ENCODE measurements around the gene U2AF2. TPM values are rescaled to one million over a fixed set of nuclear protein-coding genes. Genes with fewer than 3 reads are reported as not detected.

The U2AF2 gene
- total RNA-seq, 1 donor from 2014 or later: 275 TPM

DNA sequence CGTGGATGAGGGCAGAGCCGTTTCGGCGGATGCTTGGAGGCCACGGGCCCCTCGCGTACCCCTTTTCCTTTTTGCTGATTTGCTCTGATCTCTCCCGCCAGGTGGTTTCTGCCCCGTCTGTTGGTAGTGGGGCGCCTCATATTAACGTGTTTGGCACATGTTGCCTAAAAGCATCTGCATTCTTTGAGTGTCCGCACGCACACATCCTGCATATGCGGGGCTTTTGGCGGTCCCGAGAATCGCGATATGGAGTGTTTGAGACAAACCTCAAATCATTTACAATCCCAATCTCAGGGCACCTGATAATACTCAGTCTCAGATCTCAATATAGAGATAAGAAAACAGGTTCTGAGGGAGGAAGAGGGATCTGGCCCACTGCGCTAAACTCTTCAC lies 809 bp downstream of the U2AF2 start:
- Mint-ChIP-seq H3K4me1 (ENCODE audit: low read depth) (peaks cover 24% of the 10 kb centered on the region), H3K4me3 (ENCODE audit: low read depth) (peak overlapping the region; percentile 90), H3K9me3 (ENCODE audit: low read depth) (no peaks in the 10 kb centered on the region), H3K27ac (peak overlapping the region; percentile 97), H3K27me3 (no peaks in the 10 kb centered on the region), H3K36me3 (ENCODE audit: insufficient read depth) (peaks cover 7% of the 10 kb centered on the region)
- TF ChIP-seq, protein P1, sequence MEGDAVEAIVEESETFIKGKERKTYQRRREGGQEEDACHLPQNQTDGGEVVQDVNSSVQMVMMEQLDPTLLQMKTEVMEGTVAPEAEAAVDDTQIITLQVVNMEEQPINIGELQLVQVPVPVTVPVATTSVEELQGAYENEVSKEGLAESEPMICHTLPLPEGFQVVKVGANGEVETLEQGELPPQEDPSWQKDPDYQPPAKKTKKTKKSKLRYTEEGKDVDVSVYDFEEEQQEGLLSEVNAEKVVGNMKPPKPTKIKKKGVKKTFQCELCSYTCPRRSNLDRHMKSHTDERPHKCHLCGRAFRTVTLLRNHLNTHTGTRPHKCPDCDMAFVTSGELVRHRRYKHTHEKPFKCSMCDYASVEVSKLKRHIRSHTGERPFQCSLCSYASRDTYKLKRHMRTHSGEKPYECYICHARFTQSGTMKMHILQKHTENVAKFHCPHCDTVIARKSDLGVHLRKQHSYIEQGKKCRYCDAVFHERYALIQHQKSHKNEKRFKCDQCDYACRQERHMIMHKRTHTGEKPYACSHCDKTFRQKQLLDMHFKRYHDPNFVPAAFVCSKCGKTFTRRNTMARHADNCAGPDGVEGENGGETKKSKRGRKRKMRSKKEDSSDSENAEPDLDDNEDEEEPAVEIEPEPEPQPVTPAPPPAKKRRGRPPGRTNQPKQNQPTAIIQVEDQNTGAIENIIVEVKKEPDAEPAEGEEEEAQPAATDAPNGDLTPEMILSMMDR (IDR thresholded peaks at IDR 0.05; ENCODE audit: unreplicated experiment): no peak
- DNase-seq (ENCODE audit: low spot score, unreplicated experiment): no peak

DNA sequence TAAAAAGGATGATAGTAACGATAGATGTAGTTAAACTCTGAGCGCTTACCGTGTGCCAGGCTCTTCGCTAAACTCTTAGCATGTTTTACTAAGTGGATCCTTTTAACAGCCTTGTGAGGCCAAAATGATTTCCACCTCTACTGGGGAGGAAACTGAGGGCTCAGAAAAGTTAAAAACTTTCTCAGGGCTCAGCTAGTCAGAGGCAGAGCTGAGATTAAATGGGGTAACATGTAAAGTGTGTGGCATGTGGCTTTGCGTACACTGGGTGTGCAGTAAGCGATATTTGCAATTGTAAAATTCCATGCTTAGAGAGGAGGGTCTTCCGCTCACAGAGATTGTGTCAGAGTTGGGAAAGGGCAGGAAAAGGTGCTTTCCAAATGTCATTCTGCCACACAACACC lies 1.7 kb downstream of the U2AF2 start:
- DNase-seq (ENCODE audit: low spot score, unreplicated experiment): no peak
- no peaks in the 10 kb centered on the region for H3K9me3 Mint-ChIP-seq (ENCODE audit: low read depth)
- peak overlapping the region; percentile 90 for H3K4me3 Mint-ChIP-seq (ENCODE audit: low read depth)
- peak overlapping the region; percentile 97 for H3K27ac Mint-ChIP-seq
- peaks cover 24% of the 10 kb centered on the region for H3K4me1 Mint-ChIP-seq (ENCODE audit: low read depth)
- H3K36me3 Mint-ChIP-seq (ENCODE audit: insufficient read depth): peaks cover 6% of the 10 kb centered on the region
- no peaks in the 10 kb centered on the region for H3K27me3 Mint-ChIP-seq
- TF ChIP-seq, protein P1 (IDR thresholded peaks at IDR 0.05; ENCODE audit: unreplicated experiment): no peak

DNA sequence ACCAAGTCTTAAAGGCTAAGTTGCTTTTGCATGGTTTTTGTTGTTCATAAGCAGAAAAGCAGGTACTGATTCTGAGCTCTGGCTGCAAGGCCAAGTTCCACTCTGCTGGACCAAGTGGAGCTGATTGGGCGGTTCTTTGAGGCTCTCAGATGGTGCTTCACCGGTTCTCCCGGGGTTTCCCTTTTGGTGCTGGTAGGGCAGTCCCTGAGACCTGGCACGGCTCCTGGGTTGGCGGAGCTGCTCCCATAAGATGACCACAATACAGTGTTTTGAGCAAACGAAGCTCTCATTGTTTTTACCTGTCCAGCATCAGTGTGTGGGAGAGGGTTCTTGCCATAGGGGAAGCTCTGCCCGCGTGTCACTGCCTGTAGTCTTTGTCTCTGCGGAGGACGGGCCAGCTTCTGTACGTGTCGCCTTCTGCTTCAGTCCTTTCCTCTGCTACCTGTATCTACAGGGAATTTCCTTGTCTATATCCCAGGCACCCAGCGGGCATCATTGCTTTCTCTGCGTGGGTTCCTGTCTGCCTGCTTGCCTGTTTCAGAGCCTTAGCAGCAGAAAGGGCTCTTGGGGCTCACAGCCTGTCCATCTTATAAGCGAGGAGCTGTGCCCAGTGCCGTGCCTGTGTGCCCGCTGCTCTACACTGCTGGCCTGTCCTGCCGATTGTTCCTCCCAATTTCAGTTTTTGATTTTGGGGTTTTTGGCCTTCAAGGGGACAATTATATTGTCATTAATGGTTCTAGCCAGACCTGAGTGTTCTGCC lies 2.3 kb downstream of the U2AF2 start:
- Mint-ChIP-seq H3K27me3 (no peaks in the 10 kb centered on the region), H3K9me3 (ENCODE audit: low read depth) (no peaks in the 10 kb centered on the region), H3K4me1 (ENCODE audit: low read depth) (peaks cover 24% of the 10 kb centered on the region), H3K27ac (peak overlapping the region; percentile 66), H3K36me3 (ENCODE audit: insufficient read depth) (peaks cover 8% of the 10 kb centered on the region), H3K4me3 (ENCODE audit: low read depth) (peak overlapping the region; percentile 90)
- DNase-seq (ENCODE audit: low spot score, unreplicated experiment): no peak
- TF ChIP-seq, protein P1 (IDR thresholded peaks at IDR 0.05; ENCODE audit: unreplicated experiment): no peak

DNA sequence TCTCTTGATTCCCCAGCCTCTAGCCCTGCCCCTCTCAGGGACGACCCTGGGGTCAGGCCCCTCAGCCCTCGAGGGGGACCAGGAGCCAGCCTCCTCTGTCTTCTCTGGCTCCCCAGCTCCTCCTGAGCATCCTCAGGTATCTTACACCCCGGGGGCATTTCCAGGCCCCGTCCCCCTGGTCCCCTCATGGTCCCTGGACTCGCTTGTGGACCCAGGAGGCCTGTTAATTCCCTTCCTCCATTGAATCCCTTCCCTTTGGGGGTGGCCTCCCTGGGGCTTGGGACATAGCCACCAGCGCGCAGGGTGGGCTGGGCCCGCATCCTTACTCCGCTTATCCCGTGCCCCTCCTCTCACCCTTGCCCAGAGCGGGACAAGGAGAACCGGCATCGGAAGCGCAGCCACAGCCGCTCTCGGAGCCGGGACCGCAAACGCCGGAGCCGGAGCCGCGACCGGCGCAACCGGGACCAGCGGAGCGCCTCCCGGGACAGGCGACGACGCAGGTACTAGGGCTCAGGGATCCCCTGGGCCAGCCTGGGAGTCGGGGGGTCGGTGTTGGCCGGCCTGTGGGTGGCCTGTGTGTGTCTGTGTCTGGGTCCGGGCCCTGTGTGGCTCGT lies 4.1 kb downstream of the U2AF2 start:
- Mint-ChIP-seq H3K27ac (peak overlapping the region; percentile 89), H3K9me3 (ENCODE audit: low read depth) (no peaks in the 10 kb centered on the region), H3K4me3 (ENCODE audit: low read depth) (no peak overlapping the region), H3K4me1 (ENCODE audit: low read depth) (peaks cover 24% of the 10 kb centered on the region), H3K27me3 (no peaks in the 10 kb centered on the region), H3K36me3 (ENCODE audit: insufficient read depth) (peaks cover 15% of the 10 kb centered on the region)
- no peak for DNase-seq (ENCODE audit: low spot score, unreplicated experiment)
- TF ChIP-seq, protein P1 (IDR thresholded peaks at IDR 0.05; ENCODE audit: unreplicated experiment): no peak

DNA sequence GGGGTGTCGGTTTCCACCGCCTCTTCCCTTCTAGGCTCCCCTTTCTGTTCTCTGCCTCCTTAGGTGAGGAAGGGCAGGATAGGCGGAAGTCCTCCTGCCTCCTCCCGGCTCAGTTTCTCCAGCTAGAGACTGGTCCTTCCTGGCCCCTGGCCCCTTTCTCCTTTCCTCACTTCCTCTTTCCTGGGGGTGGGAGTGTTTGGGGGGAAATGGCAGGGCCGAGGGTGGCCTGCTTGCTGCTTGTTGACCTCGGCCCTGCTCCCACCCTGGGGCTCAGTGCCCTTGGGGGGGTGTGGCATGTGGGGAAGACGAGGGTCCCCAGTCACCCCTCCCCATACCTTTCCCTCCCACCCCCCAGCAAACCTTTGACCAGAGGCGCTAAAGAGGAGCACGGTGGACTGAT lies 5.0 kb downstream of the U2AF2 start:
- H3K36me3 Mint-ChIP-seq (ENCODE audit: insufficient read depth): peaks cover 15% of the 10 kb centered on the region
- H3K4me3 Mint-ChIP-seq (ENCODE audit: low read depth): no peak overlapping the region
- DNase-seq (ENCODE audit: low spot score, unreplicated experiment): no peak
- H3K4me1 Mint-ChIP-seq (ENCODE audit: low read depth): peaks cover 24% of the 10 kb centered on the region
- TF ChIP-seq, protein P1 (IDR thresholded peaks at IDR 0.05; ENCODE audit: unreplicated experiment): no peak
- peak overlapping the region; percentile 89 for H3K27ac Mint-ChIP-seq
- H3K27me3 Mint-ChIP-seq: no peaks in the 10 kb centered on the region
- H3K9me3 Mint-ChIP-seq (ENCODE audit: low read depth): no peaks in the 10 kb centered on the region

Measured in progenitor cell of endocrine pancreas (in vitro differentiated cells).